CD14-positive monocyte (primary cell): ENCODE data around the gene DDX51. TPM values are rescaled to one million over a fixed set of nuclear protein-coding genes. Genes with fewer than 3 reads are reported as not detected.

Source experiments
- DNase-seq, 3 donors: peaks; one replicate each; pipeline ENCODE4 v3.0.0-alpha.2; 2011 to 2022
- H2AFZ ChIP-seq: 2 replicates; pipeline ENCODE4 v1.6.0; 2012; ENCODE audit warnings: mild to moderate bottlenecking, low read depth, low read length, inconsistent platforms; ENCODE audit not compliant: insufficient read depth, poor library complexity, severe bottlenecking
- H3K27ac ChIP-seq, 2 donors: 1 replicate in 1 of 2; 2 replicates in 1 of 2; pipeline ENCODE4 v1.5.1; 2012 to 2013; ENCODE audit warnings: low read length in 2 of 2, control low read depth in 1 of 2, inconsistent platforms in 1 of 2, low read depth in 1 of 2, mild to moderate bottlenecking in 1 of 2
- H3K27me3 ChIP-seq, 2 donors: one replicate each; pipeline versions ENCODE4 v1.6.0 to v1.6.1; 2011 to 2013; ENCODE audit warnings: low read length in 2 of 2; ENCODE audit not compliant: control insufficient read depth in 2 of 2, insufficient read depth in 2 of 2
- H3K36me3 ChIP-seq, 2 donors: replicated peaks in 1 of 2; 1 replicate in 1 of 2; 2 replicates in 1 of 2; pipeline versions ENCODE4 v1.5.1 to v1.6.1; 2012 to 2013; ENCODE audit warnings: low read length in 2 of 2, control low read depth in 1 of 2, inconsistent platforms in 1 of 2, mild to moderate bottlenecking in 1 of 2; ENCODE audit not compliant: insufficient read depth in 2 of 2, control insufficient read depth in 1 of 2
- H3K4me1 ChIP-seq, 2 donors: 1 replicate in 1 of 2; 2 replicates in 1 of 2; pipeline versions ENCODE4 v1.5.1 to v1.6.1; 2012 to 2013; ENCODE audit warnings: low read length in 2 of 2, control low read depth in 1 of 2, inconsistent platforms in 1 of 2, mild to moderate bottlenecking in 1 of 2, moderate library complexity in 1 of 2; ENCODE audit not compliant: insufficient read depth in 2 of 2, control insufficient read depth in 1 of 2
- H3K4me2 ChIP-seq: replicated peaks from 2 replicates; pipeline ENCODE3; 2012; ENCODE audit warnings: low read length, moderate library complexity, mild to moderate bottlenecking; ENCODE audit not compliant: poor library complexity, severe bottlenecking; ENCODE audit errors: extremely low read depth
- H3K4me3 ChIP-seq, 3 experiments: fragments of 200-600 bp in 1 of 3; sonication (generic) in 1 of 3; replicated peaks in 1 of 3; 1 replicate in 2 of 3; 2 replicates in 1 of 3; pipeline ENCODE4 v1.5.1; 2011 to 2013; ENCODE audit warnings: low read length in 3 of 3, mild to moderate bottlenecking in 3 of 3, control low read depth in 2 of 3, low read depth in 2 of 3, inconsistent platforms in 1 of 3, moderate library complexity in 1 of 3
- H3K79me2 ChIP-seq: 2 replicates; pipeline ENCODE4 v1.6.0; 2012; ENCODE audit warnings: mild to moderate bottlenecking, control low read depth, inconsistent platforms, low read length, moderate library complexity; ENCODE audit not compliant: insufficient read depth
- H3K9ac ChIP-seq: 2 replicates; pipeline ENCODE4 v1.6.0; 2017; ENCODE audit warnings: low read length, mild to moderate bottlenecking; ENCODE audit not compliant: insufficient read depth, poor library complexity, severe bottlenecking
- H3K9me3 ChIP-seq, 2 donors: replicated peaks in 1 of 2; 1 replicate in 1 of 2; 2 replicates in 1 of 2; pipeline versions ENCODE4 v1.5.1 to v1.6.1; 2012 to 2013; ENCODE audit warnings: low read length in 2 of 2, control low read depth in 1 of 2; ENCODE audit not compliant: control insufficient read depth in 1 of 2, insufficient read depth in 1 of 2
- H4K20me1 ChIP-seq: 2 replicates; pipeline ENCODE4 v1.6.0; 2012; ENCODE audit warnings: mild to moderate bottlenecking, low read length, control low read depth, moderate library complexity; ENCODE audit not compliant: insufficient read depth
- H3K27ac Mint-ChIP-seq, 7 donors: one replicate each; pipeline ENCODE4 v1.8.0; 2020; ENCODE audit warnings: mild to moderate bottlenecking in 7 of 7, mixed read lengths in 7 of 7, moderate library complexity in 6 of 7, inconsistent platforms in 2 of 7
- H3K27me3 Mint-ChIP-seq, 3 donors: one replicate each; pipeline ENCODE4 v1.8.0; 2021 to 2022; ENCODE audit warnings: low read depth in 3 of 3, mild to moderate bottlenecking in 3 of 3, mixed read lengths in 3 of 3, moderate library complexity in 3 of 3, inconsistent platforms in 1 of 3
- H3K36me3 Mint-ChIP-seq, 2 donors: one replicate each; pipeline ENCODE4 v1.8.0; 2020; ENCODE audit warnings: mixed read lengths in 2 of 2, inconsistent platforms in 1 of 2, mild to moderate bottlenecking in 1 of 2
- H3K4me1 Mint-ChIP-seq: one replicate; pipeline ENCODE4 v1.8.0; 2020; ENCODE audit warnings: mild to moderate bottlenecking, mixed read lengths
- H3K4me3 Mint-ChIP-seq, 2 donors: one replicate each; pipeline ENCODE4 v1.8.0; 2020; ENCODE audit warnings: mild to moderate bottlenecking in 2 of 2, mixed read lengths in 2 of 2, moderate library complexity in 1 of 2
- H3K9me3 Mint-ChIP-seq, 7 donors: one replicate each; pipeline ENCODE4 v1.8.0; 2020 to 2022; ENCODE audit warnings: mixed read lengths in 7 of 7, mild to moderate bottlenecking in 6 of 7, moderate library complexity in 6 of 7, inconsistent platforms in 2 of 7
- WGBS: methylation state at CpG from one replicate; pipeline ENCODE4 v1.1.5; 2013; ENCODE audit warnings: missing lambda C conversion rate; ENCODE audit not compliant: insufficient coverage; 5-methylcytosine and 5-hydroxymethylcytosine counted together
- intact Hi-C, 2 donors: fragments of 100-400 bp; cut with micrococcal nuclease; formaldehyde crosslinking; loops; one replicate each; pipeline versions ENCODE4 v1.15.0 to v1.15.1; 2023
- polyA plus RNA-seq, 3 donors: library from polyadenylated mRNA; depleted of rRNA in 1 of 3; unstranded in 2 of 3; stranded (reverse) in 1 of 3; fragments of 300-500 nt in 2 of 3; fragments of >200 nt in 1 of 3; fragmentation: Illumina TruSeq in 2 of 3; gene quantifications; 1 replicate in 2 of 3; 2 replicates in 1 of 3; pipeline ENCODE4 v1.2.3, GENCODE V29; 2012 to 2021
- TF ChIP-seq, protein P1 (sequence below): fragments of 200-600 bp; IDR thresholded peaks from one replicate; pipeline ENCODE4 v1.8.0; 2022; ENCODE audit warnings: antibody characterized with exemption, mild to moderate bottlenecking

Gene DDX51
- polyA plus RNA-seq, 3 donors = 1.7 to 24.9 (median 2.7) TPM

DNA sequence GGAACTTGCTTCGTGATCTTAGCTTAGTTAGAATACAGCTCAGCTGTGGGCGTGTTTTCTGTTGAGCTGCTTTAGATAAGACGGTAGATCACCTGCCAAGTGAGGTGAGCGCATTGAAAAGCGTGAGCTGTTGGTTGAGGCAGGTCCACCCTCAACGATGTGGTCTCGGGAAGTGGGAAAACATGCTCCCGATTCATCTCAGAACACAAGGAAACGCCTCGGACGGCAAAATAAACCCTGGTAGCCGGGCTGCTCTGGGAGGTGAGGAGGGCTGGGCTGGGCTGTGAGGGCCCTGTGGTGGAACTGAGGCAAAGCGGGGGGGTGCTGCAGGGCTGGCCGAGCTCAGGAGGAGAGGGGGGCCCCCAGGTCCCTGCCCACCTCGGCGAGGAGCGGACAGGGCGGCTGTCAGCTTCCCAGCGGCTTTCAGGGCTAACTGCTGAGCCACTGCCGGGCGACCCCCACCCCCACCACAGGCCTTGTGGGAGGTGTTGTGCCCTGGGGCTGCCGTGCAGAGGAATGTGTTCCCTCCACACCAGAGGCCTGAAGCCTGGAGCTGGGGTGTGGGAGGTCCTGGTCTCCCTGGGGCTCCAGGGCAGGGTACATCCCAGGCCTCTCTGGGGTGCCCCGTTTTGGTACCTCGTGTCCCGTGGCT is 30.8 kb upstream of the DDX51 start:
- Histone ChIP-seq H3K9ac (no peak overlapping the region), H4K20me1 (no peaks in the 10 kb centered on the region), H3K27ac (no peak overlapping the region), H3K4me1 (peaks cover 7 to 11% of the 10 kb centered on the region in 2 donors), H3K79me2 (no peaks in the 10 kb centered on the region), H3K4me2 (no peak overlapping the region), H3K4me3 (no peak overlapping the region), H3K27me3 (peaks cover 0 to 9% of the 10 kb centered on the region in 2 donors), H3K36me3 (no peaks in the 10 kb centered on the region), H2AFZ (no peak overlapping the region), H3K9me3 (no peaks in the 10 kb centered on the region)
- H3K36me3 Mint-ChIP-seq = no peaks in the 10 kb centered on the region
- H3K27ac Mint-ChIP-seq = peak overlapping the region in 1 of 7 donors; percentile 20
- 81% methylated on average over 13 of the region's 25 CpGs for WGBS
- peaks cover 11% of the 10 kb centered on the region for H3K4me1 Mint-ChIP-seq
- intact Hi-C loops = no loop called here
- no peak for DNase-seq
- peaks cover 0 to 2% (median 0%) of the 10 kb centered on the region in 7 donors for H3K9me3 Mint-ChIP-seq
- peaks cover 12 to 40% (median 20%) of the 10 kb centered on the region in 3 donors for H3K27me3 Mint-ChIP-seq
- H3K4me3 Mint-ChIP-seq = no peak overlapping the region
- TF ChIP-seq, protein P1, sequence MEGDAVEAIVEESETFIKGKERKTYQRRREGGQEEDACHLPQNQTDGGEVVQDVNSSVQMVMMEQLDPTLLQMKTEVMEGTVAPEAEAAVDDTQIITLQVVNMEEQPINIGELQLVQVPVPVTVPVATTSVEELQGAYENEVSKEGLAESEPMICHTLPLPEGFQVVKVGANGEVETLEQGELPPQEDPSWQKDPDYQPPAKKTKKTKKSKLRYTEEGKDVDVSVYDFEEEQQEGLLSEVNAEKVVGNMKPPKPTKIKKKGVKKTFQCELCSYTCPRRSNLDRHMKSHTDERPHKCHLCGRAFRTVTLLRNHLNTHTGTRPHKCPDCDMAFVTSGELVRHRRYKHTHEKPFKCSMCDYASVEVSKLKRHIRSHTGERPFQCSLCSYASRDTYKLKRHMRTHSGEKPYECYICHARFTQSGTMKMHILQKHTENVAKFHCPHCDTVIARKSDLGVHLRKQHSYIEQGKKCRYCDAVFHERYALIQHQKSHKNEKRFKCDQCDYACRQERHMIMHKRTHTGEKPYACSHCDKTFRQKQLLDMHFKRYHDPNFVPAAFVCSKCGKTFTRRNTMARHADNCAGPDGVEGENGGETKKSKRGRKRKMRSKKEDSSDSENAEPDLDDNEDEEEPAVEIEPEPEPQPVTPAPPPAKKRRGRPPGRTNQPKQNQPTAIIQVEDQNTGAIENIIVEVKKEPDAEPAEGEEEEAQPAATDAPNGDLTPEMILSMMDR = no peak

DNA sequence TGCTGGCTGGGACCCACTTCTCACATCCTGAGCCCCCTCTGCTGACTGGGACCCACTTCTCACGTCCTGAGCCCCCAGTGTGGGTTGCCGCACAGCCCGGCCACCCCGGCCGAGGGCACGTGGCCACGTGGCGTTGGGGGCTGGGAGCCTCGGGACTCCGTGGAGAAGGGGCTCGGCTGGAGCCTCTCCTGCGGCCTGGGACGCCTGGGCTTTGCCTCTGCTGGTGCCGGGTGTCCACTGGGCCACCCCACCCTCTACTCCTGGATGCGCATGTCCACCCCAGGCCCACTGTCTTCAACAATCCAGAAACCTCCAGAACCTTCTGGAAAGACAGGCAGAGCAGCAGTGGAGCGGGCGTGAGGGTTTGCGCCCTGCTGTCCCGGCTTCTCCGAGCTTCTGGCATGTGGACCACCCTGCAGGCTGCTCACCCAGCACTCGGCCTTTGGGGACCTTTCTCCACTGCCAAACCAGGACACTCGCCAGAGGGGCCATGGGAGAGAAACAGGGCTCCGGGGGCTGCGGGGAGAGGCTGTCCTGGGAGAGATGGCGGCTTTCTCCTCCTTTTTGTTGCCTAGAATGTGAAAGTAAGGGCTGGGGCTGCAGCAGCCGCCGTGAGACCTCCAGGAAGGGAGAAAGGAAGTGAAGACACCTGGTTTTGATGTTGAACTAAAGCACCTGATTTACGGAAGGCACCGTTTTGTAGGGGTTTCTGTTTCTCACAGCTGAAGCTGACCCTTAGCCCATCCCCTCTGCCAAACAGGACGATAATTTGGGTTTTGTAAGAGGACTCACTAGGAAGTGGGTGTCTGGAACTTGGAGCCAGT is 30.1 kb upstream of the DDX51 start:
- Histone ChIP-seq H3K4me3 (no peak overlapping the region), H3K9me3 (no peaks in the 10 kb centered on the region), H3K9ac (no peak overlapping the region), H3K4me1 (peaks cover 7 to 11% of the 10 kb centered on the region in 2 donors), H3K4me2 (no peak overlapping the region), H2AFZ (no peak overlapping the region), H4K20me1 (no peaks in the 10 kb centered on the region), H3K79me2 (no peaks in the 10 kb centered on the region), H3K27ac (no peak overlapping the region), H3K36me3 (no peaks in the 10 kb centered on the region), H3K27me3 (peaks cover 0 to 9% of the 10 kb centered on the region in 2 donors)
- Mint-ChIP-seq H3K4me3 (no peak overlapping the region), H3K9me3 (peaks cover 0 to 2% (median 0%) of the 10 kb centered on the region in 7 donors), H3K4me1 (peaks cover 11% of the 10 kb centered on the region), H3K27ac (peak overlapping the region in 1 of 7 donors; percentile 71), H3K27me3 (peaks cover 12 to 43% (median 20%) of the 10 kb centered on the region in 3 donors), H3K36me3 (no peaks in the 10 kb centered on the region)
- intact Hi-C loops = no loop called here
- DNase-seq = no peak
- WGBS = 92% methylated on average over 25 of the region's 30 CpGs
- TF ChIP-seq, protein P1 = no peak
